NCI-H2029 (cell line): ENCODE data around the gene IL10.

Experiments used
- DNase-seq: peaks from one replicate; lab custom pipeline; 2025; lab: John Stamatoyannopoulos, UW

IL10 gene

DNA sequence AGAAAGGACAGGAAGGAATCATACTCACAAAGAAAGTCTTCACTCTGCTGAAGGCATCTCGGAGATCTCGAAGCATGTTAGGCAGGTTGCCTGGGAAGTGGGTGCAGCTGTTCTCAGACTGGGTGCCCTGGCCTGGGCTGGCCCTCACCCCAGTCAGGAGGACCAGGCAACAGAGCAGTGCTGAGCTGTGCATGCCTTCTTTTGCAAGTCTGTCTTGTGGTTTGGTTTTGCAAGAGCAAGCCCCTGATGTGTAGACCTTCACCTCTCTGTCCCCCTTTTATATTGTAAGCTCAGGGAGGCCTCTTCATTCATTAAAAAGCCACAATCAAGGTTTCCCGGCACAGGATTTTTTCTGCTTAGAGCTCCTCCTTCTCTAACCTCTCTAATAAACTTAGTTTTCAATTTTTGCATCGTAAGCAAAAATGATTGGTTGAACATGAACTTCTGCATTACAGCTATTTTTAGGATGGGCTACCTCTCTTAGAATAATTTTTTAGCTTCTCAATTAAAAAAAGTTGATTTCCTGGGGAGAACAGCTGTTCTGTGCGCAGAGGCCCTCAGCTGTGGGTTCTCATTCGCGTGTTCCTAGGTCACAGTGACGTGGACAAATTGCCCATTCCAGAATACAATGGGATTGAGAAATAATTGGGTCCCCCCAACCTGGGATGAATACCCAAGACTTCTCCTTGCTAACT is at the start of gene IL10:
TSS of gene IL10 (minus strand) at position 252 of the 695 bp plus-strand sequence. CDS start at position 193, 59 bp downstream.
- no peak for DNase-seq

DNA sequence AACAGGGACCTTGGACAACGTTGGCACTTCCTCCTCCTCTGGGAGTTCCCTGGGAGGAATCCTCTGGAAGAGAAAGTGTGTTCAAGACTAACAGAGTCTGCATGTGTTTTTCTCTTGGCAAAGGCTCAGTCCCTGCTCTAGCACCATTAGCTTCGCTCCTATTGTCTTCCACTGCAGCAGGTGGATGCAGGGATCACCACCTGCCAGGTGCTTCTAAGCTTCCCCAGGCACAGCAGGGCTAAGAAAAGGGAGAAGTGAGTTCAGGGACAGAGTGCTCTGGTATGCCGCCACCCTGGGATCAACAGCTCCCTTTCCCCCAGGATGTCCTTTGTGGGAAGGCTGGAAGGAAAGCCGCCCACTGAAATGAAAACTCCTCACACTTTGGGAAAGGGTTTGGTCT is 49.2 kb upstream of the IL10 start:
- DNase-seq = peak; percentile 27

DNA sequence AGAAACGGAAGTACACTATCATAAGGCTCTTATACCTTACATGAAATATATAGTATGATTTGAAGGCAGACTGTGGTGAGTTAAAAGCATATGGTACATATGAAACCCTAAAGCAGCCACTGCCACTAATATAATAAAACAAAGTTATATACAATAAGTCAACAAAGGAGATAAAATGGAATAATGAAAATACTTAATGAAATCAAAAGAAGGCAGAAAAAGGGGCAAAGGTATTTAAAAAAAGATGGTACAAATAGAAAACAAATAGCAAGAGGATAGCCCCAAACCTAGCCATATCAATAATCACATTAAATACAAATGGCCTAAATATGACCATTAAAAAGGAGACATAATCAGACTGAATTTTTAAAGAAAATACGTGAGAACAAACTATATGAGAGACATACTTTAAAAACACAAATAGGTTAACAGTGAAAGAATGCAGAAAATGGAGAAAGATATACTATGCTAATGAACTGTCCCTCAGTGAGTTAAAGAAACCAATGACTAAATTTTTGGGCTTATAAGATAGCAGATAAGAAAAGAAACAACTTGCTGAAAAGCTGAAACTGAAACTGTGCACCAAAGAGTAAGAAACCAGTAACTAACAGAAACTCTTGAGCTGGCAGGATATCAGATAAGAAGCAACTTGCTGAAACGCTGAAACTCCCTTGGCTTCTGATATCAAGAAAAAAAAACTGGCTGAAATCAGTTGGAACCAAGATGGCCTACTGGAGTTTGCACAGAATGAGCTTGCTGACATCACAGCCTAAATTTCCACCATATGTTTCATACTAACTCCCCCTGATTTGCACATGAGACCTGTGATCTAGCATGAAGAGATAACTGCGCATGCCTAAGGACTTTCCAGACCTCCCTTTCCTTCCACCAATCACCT is 44.3 kb upstream of the IL10 start:
- DNase-seq = no peak

DNA sequence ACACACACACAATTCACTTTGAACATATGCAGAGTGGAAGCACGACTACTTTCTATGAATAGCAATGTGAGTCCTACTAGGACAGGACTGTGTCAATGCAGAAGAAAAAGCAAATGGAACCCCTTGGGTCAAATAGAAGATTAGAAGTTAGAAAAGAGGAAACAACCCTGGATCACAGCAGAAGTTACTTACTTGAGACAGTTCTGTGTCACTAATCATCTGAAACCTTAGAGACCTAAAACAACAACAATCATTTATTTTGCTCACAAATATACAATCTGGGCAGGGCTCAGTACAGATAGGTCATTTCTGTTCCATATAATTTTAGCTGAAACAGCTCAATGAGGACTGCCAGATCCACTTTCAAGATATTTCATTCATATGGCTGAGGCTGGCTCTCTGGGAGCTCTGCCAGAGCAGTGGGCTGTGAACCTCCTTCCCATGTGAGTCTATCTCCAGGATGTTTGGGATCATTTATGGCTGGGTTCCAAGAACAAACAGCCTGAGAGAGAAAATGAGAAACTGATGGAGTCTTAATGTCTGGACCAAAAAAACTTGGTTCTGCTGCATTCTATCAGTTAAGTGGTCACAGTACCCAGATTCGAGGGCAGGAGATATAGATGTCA is 42.5 kb upstream of the IL10 start:
- DNase-seq = peak; percentile 70

DNA sequence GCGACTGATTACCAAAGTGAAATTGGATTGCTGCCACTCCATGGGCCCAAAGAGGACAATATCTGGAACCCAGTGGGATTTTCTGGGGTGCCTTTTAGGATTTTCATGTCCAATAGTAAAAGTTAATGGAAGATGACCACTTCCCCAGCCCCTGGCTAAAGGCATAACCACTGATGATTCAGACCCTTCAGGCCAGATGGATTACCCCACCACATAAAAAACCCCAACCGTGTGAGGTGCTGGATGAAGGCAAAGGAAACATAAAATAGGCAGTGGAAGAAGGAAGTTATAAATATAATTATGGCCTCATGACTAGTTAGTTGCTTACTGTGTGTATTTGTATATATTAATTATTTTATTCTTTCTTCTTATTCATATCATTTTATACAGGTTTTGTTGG is 40.2 kb upstream of the IL10 start:
- no peak for DNase-seq

DNA sequence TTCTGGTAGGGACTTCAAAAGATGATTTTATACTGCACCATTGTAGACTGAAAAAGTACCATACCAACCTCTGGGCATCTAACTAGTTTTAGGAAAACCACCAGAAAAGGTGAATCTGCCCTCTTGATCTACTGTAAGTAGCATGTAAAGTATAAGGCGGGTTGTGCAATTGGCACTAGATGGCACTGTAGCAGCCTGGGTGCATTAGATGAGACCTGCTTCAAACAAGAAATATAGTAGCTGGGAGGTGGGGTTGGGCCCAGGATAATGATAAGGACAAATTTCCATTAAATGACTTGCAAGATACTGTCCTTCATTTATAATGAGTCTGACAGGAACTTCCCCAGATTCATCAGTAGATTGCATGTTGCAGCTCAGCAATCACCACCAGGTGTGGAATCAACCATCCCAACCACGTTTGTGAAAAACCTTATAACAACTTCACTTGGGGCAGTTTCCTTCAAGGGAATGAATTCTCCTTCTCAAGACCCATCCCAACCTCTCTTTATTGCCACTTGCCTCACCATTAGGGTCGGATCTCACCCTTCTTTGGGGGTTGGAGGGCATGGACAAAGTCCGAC is 37.3 kb upstream of the IL10 start:
- no peak for DNase-seq

DNA sequence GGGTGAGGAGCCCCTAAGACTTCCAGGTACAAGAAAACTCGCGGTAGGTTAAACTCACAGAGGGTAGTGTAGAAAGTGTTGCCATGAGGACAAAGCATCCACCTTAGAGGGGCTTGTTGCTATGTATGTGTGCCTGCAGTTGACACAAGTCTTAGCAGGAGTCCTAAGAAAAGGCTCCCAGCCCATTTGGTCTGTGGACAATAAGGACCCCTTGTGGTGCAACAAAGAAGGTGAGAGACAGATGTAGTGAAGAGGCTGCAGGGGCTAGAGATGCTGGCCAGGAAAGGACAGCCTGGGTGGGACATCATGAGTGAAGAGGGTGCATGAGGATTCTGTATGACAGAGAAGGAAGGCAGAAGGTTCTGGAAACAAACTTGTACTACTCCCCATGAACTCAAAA is 36.3 kb upstream of the IL10 start:
- DNase-seq = no peak

DNA sequence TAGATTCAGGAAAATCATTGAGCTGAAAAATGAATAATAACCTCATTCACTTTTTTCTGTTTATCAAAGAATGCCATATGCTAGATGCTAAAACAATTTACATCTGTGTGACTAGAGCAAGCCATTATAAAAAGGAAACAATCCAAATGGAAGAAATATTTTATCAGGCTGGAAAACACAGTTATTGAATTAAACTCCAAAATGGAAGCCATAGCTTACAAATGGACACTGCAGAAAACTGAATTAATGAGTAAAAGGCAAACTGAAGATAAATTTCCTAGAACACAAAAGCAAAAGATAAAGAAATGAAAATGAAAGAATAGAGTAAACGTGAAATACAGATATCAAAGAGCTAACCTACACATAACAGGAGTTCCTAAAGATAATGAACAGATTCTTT is 33.1 kb upstream of the IL10 start:
- DNase-seq = no peak

DNA sequence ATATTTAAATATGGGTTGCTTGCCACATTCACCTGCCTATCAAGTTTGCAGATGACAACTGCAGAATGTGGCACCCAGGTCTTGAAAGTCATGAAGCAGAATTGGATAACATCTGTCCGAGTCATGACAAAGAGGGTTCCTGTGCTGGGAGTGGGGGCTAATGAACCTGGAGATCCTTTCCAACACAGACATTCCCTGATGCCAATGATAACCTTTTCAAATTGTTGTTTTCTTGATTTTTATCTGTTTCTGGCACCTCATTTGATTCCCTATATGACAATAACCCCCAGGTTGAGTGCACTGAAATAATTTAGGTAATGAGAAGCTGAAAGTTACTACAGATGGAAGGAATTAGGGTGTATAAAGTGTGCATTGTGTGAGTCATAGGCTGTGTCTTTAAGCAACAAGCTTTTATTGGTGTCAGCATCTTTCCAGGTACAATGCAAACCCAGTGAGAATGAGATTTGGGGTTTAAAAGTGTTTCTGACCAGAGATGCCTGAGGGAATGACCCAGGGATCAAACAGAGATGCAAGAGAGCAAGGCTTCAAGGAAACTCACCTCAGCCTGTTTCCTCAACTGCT is 32.0 kb upstream of the IL10 start:
- no peak for DNase-seq

DNA sequence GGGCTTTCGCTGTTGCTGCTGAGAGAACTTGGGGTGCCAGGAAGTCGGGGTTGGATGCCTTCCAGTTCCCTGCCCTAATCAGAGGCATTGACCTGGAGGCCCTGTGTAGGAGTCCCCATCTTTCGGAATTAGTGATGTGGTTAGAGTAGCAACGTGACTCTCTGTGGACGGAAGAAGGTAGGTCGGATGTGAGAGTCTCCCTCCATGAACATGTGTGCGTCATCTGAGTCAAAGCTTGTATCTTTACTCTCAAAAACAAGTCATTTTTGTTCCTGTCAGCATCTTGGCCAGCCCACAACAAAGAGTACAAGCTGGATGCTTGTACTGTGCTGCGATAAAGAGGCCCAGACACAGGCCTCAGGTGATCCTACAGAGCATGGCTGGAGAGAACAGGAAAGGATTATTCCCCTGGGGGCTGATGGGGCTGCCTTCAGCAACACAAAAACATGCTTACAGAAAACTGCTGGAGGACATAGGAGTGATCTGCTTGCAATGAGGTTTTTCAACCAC is 31.0 kb upstream of the IL10 start:
- no peak for DNase-seq

DNA sequence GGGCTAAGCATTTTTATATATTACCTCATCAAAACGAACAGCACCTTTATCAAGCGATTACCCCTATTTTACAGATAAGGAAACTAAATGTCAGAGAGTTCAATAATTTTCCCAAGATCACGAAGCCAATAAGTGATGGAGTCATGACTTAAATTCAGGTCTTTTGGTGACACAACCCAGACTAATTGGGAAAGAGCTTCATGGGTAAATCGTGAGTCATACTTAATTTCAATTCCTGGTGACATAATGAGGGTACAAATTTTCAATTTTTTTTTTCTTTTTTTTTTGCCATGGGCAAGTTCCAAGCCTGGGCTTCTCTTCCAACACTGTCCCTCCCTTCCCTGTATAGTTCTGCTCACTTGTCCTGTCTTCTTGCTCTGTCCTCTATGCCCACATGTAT is 30.1 kb upstream of the IL10 start:
- no peak for DNase-seq

DNA sequence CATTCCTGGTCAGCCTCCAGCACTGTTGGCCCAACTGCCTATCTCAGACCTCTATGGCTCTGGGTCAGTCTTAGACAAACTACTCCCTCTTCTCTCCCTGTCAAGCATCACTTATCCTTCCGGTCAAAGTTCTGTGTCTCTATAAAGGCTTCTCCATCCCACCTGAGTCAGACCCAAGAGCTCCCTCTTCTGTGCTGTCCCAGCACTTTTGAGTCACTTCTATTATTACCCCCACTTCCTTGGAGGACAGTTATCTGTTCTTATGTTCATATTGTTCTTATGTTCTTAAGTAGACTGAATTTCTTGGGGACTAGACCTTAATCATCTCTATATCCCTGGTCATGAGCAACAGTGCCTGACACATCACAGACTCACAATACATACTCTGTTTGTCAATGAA is 29.2 kb upstream of the IL10 start:
- no peak for DNase-seq

DNA sequence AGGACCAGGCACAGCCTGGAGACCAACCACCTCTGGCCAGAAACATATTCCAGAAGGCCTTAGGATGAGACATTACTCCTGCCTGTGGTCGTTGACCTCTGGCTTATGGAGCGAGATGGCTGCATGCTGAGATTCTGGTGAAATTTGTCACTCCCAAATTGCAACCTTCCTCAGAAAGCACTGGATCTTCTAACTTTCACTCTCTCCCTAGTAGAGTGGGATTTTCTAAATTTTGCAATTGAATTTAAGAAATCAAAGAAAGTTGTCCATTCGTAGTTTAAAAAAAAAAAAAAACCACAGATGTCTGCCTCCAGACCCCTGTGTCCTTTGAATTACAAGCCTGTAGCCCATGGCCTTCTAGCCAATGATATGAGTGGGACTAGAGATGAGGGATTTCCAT is 28.6 kb upstream of the IL10 start:
- no peak for DNase-seq

DNA sequence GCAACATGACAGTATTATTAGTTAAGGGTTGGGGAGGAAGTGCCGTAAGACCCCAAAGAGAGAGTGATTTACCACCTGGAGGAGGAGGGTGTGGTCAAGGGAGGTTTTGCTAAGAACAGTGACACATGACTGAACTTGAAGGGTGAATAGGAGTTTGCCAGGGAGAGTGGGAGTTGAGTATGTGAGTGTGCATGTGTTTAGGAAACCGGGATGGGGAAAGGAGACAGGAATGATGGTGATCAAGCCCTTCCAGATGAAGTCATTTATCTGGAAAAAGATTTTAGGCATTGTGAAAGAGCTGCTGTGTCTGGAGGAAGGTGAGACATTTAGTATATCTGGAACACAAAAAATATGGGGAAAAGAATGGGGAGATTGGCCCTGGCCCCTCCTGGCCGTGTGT is 28.1 kb upstream of the IL10 start:
- DNase-seq = no peak

DNA sequence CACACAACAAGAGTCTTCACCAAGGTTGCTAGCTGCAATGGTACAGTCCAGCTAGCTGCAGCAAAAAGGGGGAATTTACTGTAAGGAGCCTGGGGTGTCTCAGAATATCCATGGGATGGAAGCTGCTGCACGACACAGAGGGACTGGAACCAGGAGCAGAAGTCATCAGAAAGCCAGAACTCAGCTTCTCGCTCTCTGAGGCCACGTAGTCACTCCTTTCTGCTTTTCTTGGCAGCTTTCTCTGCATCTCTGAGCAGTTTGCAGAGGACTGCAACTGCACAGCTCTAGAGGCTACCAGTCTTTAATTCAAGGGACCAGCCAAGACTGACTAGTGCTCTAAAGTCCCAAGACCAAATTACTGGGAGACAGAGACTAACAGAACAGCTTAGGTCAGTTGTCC is 27.0 kb upstream of the IL10 start:
- DNase-seq = no peak

DNA sequence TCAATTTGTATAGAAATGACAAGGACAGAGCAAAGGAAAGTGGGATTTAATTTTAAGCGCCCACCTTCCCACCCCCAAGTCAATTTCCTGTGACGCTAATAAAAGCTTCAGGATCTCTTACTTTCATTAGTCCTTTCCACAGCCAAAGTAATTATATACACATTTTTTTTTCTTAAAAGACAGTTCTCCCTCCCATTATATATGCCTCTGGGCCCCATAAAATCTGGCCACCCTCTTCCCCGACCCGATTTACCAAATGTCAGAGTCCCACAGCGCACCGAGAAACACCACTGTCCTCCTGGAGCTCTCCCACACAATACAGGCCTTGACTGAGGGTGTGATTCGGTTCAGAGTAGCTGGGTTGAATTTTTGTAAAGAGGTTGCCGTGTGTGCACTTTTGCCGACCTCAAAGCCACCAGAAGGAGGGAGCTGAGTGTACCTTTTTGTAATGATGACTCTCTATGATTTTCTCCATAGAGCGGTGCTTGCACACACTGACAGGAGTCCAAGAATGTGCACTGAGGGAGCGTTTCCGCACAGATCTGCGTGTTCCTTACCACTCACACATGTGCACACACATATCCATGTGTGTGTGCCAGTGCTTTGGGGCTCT is 26.2 kb upstream of the IL10 start:
- no peak for DNase-seq

DNA sequence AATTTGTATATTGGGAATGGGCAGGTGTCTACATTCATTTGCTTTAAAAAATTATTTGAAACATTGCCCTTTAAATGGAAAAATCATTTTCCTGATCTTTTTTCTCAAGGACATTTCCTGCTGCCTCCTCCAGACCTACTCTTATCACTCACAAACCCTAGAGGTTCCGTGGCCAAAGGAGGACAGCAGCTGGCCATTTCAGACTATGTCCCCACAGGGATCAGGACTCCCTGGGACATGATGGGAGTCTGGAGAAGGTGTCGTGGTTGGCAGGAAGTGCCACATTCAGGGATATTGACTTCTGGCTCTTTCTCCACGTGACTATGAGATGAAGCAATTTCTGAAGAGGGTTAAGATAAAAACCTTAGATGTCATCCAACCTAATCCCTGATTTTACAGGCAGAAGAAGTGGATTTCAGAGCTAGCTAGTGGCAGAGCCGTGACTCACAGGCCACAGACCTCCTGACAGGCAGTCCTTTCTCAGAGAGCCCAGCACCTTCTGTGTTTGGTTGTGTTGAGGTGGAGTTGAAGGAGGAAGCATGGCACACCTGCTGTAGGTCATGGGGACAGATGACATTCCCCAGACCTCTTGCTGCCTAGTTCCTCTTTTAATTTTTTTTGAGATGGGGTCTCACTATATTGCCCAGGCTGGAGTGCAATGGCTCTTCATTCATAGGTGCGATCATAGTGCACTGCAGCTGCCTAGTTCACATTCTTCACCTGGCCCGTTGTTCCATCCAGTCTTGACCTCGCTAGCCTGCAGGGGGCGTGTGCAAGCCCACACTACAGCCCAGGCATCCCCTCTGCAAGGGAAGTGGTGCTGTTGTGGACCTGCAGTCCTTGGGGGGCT is 25.5 kb upstream of the IL10 start:
- DNase-seq = no peak

DNA sequence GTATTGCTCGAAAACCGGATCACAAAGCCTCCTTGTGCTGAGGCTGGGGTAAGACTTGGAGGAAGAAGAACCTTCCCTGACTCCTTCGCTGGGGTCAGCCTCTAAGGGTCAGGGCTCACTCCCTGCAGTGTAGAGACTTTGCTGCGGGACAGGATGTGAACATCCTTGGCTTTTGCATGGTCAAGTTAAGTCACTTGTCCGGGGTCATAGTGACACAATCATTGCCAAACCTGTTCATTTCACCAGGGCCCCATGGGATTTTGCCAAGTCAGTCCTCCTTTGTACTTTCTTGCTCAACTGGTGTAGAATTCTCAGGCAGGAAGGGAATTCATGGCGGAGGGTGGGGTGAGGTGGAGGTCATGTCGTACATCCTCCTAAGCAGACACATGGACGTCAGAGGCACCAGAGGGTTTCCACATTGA is 24.7 kb upstream of the IL10 start:
- no peak for DNase-seq

DNA sequence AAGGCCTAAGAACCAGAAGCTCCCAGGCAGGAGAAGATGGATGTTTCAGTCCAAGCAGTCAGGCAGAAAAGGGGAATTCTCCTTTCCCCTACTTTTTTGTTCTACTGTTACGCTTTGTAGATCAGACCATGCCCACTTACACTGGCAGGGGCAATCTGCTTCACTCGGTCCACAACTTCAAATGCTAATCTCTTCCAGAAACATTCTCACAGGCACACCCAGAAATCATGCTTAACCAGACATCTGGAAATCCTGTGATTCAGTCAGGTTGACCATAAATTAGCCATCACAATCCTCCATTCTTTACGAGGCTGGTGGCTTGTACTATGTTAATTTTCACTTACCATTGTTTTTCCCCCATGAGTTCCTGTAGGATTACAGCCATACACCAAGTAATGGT is 23.8 kb upstream of the IL10 start:
- no peak for DNase-seq

DNA sequence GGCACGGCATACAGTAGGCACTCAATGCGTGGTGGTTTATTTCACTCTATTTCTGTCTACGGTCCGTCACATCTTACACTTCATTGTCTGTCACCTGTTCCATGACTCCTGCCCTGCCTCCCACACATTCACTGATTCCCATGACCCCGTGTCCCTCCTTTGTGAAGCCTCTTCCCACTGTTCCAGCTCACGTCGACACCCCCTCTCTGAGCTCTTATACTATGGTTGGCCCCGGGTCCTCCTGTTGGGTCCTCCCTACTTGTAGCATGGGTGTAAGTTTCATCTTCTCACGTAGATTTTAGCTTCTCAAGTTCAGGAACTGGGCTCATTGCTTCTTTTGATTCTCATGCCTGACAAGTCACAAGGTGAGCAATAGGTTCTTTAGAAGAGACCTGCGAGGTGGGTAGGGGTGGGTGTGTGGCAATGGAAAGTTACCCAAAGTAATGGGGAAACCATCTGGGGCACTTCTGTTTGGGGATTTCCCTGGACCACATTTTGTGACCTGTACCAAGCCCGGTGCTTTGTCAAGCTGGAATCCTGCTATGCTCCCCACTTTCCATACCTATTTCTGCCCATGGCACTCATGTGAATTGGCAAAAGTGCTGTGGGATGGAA is 22.1 kb upstream of the IL10 start:
- DNase-seq = no peak
